ENCODE measurements around the gene SNAI1. TPM values are rescaled to one million over a fixed set of nuclear protein-coding genes. Genes with fewer than 3 reads are reported as not detected.
A peak's percentile ranks its signal among the peaks of the same experiment; 100 is the strongest.
"Not testable (repeated sequence)": the region's sequence is repeated elsewhere in the genome, so short reads cannot be mapped to it uniquely, and the experiment has no call there.

Gene SNAI1
- total RNA-seq = 1.5 TPM in 2 replicates

DNA sequence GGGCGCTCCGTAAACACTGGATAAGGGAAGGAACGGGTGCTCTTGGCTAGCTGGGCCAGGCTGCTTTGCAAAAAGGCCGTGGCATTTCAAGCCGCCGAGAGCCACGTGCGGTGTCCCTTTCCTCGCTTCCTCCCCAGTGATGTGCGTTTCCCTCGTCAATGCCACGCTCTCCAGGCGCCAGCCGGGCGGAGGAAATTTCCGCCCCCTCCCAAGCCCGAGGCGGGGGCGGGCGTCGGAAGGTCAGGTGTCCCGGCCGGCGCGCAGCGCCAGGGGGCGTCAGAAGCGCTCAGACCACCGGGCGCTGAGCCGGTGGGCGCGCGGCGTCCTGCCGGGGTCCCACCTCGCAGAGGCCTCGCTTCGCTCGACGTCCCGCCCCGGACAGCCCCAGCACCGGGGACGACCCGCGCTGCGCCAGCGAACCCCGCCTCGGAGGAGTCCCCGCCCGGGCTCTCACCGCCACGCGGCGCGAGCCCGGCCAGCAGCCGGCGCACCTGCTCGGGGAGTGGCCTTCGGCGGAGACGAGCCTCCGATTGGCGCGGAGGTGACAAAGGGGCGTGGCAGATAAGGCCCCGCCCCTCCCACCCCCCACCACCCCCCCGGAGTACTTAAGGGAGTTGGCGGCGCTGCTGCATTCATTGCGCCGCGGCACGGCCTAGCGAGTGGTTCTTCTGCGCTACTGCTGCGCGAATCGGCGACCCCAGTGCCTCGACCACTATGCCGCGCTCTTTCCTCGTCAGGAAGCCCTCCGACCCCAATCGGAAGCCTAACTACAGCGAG is at the start of gene SNAI1:
SNAI1 (plus strand) TSS at position 635 of the 777 bp plus-strand sequence; CDS start at position 715, 80 bp downstream.
- peak; percentile 92 for DNase-seq

GRCh38 chr20:49935746-49936152 is 47.0 kb upstream of the SNAI1 start:
- DNase-seq = no peak

- peak; percentile 94 for DNase-seq
These were observed 46.4 kb upstream of the SNAI1 start, which contains the start of gene RNF114 for GRCh38 chr20:49936153-49937026. TSS of gene RNF114 (plus strand) at chr20:49936397. CDS start at chr20:49936413, 16 bp downstream.

DNA sequence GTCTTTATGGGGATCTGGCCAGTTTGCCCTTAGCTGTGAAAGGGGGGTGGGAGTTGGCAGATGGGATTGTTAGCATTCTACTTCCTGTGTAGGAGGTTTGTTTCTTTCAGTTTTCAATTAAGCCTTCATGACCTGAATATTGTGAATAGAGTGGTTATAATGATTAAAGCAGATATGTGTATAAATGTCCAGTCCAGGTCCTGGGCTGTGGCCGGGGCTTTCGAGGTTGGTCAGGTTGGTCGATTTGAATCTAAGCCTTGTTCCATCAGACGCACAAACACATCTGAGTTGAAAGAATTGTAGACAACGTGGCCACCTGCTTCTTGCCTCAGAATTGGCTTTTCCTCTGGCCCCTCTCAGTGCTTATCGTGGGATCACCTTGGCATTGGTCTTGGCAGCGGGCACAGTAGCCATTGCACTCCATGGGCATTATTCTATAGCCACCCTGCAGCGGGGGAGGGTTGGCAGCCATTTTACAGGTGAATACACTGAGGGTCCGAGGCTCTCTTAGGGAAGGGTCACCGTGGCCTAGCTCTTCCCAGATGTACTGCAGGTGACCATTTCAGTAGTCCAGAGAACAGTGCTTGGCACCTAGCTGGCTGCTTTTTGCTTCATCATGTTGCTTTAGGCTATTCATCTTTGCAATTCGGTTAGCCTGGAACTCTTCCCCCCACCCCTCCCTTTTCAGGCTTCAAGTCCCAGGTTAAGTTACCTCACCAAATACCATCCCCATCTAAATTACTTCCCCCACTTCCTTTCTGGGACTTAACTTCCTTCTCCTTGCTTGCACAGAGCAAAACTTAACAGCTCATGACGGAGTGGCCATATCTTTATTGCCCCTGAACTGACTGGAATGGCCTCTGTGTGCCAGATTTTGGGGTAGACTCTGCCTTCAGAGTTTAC is 45.5 kb upstream of the SNAI1 start:
- DNase-seq = peak; percentile 30

GRCh38 chr20:49938173-49939163 is 44.3 kb upstream of the SNAI1 start:
- peak; percentile 64 for DNase-seq

- no peak for DNase-seq
These were observed 41.3 kb upstream of the SNAI1 start for GRCh38 chr20:49941456-49941855.

- no peak for DNase-seq
These were observed 40.5 kb upstream of the SNAI1 start for GRCh38 chr20:49942303-49942702.

DNA sequence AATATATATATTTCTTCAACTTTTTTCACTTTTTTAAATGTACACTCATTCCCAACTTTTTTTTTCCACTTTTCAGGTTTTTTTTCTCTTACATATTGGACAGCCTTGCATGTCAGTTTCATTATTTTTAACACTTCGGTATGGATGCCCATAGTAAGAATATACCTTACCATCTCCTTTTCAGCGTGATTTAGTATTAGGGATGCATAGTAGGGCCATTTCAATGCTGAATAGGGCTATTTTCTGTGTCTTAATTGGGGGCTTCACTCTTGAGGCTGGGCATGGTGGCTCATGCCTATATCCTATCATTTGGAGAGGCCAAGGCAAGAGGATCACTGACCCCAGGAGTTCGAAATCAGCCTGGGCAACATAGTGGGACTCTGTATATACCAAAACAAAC is 39.8 kb upstream of the SNAI1 start:
- no peak for DNase-seq

- no peak for DNase-seq
These were observed 37.5 kb upstream of the SNAI1 start for GRCh38 chr20:49945306-49945700.

- no peak for DNase-seq
These were observed 36.9 kb upstream of the SNAI1 start for GRCh38 chr20:49945701-49946477.

- DNase-seq = no peak
These were observed 34.6 kb upstream of the SNAI1 start for GRCh38 chr20:49948178-49948577.

DNA sequence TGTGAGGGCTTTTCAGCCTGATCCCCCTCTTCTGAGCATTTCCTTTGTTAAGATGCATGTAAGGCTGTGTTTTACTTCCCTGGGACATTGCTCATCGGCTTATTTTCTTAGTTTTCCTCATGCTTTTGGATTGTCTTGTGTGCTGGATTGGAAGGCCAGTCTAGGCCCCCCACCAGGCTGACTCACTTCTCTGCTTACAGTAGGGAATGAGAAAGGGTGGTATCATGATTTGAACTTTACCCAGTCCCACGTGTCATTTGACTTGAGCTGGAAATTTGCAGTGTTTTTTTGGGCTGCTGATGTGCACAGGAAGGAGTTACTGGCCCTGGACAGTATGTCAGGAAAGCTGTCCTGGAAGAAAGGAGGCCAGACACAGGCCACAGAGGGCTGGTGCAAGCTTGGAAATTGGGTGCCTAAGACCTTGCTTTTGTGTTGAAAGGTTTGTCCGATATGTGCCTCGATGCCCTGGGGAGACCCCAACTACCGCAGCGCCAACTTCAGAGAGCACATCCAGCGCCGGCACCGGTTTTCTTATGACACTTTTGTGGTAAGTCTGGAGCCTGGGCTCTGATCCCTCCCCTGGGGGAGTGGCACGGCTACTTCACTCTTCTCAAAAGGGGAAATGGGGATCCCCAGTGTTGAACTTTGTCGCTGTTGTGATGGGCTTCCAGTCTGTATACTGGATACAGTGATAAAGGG is 33.8 kb upstream of the SNAI1 start:
- no peak for DNase-seq

GRCh38 chr20:49951151-49951550 is 31.6 kb upstream of the SNAI1 start:
- DNase-seq = no peak

DNA sequence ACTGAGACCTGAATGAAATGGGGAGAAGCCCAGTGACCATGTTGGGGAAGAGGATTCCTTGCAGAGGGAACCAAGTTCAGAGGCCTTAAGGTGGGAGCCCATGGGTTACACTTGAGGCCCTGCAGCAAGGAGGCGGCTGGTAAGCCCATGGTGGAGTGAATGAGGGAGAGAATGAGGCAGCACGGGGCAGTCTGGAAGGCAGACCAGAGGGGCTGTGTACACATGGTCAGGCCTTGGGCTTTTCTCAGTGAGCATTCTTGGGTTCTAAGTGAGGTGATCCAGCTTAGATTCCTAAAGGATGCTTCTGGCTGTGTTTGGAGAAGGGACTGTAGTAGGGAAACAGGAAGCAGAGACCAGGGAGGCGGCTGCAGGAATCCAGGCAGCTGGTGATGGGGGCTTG is 27.6 kb upstream of the SNAI1 start:
- DNase-seq = no peak

GRCh38 chr20:49955830-49956396 is 26.9 kb upstream of the SNAI1 start:
- DNase-seq = not testable (repeated sequence)

DNA sequence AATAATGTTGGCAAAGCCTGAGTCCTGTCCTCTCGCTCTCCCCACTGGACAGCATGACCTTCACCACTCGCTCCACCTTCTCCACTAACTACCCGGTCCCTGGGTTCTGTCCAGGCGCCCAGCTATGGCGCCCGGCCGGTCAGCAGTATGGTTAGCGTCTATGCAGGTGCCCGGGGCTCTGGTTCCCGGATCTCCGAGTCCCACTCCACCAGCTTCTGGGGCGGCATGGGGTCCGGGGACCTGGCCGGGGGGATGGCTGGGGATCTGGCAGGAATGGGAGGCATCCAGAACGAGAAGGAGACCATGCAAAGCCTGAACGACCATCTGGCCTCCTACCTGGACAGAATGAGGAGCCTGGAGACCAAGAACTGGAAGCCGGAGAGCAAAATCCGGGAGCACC is 26.1 kb upstream of the SNAI1 start:
- DNase-seq = no peak

- not testable (repeated sequence) for DNase-seq
These were observed 25.5 kb upstream of the SNAI1 start for GRCh38 chr20:49957089-49957938.

DNA sequence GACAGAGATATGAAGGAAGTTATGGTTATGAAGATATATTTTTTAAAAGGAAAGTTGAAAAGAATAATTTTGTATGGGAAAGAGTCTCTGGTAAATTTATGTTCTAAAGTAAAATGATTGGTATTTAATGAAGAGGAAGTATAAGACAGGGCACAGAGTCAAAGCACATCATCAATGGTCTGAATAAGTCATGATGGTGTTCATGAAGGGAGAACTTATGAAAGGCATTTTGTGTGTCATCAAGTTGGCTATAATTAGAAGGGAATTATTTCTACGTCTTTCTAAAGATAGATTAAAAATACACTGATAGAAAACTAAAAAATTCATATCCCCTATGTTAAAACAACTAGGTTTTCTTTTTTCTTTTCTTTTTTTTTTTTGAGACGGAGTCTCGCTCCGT is 21.4 kb upstream of the SNAI1 start:
- DNase-seq = no peak
